ENCODE data around the gene TMUB1.

The TMUB1 gene

DNA sequence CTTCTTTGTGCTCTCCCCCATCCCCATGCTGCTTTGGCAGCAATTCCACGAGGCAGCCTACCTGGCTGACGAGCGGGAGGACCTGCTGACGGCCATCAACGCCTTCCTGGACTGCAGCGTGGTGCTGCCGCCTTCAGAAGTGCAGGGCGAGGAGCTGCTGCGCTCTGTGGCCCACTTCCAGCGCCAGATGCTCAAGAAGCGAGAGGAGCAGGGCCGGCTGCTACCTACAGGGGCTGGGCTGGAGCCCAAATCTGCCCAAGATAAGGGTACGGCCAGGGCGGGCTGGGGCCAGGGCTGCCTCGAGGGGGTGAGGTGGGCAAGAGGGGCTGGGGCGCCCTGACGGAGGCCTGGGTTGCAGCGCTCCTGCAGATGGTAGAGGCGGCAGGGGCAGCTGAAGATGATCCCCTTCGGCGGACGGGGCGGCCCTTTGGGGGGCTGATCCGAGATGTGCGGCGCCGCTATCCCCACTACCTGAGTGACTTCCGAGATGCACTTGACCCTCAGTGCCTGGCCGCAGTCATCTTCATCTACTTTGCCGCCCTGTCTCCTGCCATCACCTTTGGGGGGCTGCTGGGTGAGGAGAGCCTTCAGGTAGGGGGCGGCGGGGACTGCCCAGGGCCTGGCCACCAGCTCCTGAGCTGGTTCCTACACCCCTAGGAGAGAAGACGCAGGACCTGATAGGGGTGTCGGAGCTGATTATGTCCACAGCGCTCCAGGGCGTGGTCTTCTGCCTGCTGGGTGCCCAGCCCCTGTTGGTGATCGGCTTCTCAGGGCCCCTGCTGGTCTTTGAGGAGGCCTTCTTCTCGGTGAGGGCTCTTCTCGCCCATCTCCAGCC lies 12.0 kb downstream of the TMUB1 start:
- FAIRE-seq (no peak), DNase-seq (ENCODE audit: low spot score) (no peak)

DNA sequence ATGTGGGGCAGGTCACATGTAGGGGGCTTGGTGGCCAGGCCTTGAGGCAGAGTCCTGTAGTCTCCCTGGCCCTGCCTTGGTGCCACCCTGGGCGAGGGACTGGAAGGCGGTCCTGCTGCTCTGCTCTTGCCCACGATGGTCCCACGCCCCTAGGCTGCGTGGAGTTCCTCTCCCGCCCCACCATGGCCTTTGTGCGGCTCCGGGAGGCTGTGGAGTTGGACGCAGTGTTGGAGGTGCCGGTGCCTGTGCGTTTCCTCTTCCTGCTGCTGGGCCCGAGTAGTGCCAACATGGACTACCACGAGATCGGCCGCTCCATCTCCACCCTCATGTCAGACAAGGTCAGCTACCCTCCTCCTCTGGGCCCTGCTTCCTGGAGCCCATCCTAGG lies 12.7 kb downstream of the TMUB1 start:
- DNase-seq (ENCODE audit: low spot score): no peak
- no peak for FAIRE-seq

DNA sequence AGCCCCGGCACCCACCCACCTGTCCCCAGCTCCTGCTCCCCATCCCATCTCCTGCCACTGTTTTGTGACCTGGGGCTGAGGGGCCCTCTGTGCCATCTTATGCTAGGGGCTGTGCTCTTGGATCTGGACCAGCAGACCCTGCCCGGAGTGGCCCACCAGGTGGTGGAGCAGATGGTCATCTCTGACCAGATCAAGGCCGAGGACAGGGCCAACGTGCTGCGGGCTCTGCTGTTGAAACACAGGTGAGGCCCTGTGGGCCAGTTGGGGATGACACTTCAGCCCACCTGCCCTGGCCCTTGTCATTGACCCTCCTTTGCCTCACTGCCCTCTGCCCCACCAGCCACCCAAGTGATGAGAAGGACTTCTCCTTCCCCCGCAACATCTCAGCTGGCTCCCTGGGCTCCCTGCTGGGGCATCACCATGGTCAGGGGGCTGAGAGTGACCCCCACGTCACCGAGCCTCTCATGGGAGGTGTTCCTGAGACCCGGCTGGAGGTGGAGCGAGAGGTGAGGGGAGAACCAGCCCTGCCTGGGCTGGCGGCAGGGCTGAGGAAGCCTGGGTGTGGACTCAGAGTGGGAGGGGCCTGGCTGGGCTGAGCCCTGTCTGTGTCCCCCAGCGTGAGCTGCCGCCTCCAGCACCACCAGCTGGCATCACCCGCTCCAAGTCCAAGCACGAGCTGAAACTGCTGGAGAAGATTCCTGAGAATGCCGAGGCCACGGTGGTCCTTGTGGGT lies 13.3 kb downstream of the TMUB1 start:
- DNase-seq (ENCODE audit: low spot score): no peak
- no peak for FAIRE-seq

- FAIRE-seq (no peak), DNase-seq (ENCODE audit: low spot score) (no peak)
These were observed 15.1 kb downstream of the TMUB1 start for GRCh38 chr7:151068069-151068773.

DNA sequence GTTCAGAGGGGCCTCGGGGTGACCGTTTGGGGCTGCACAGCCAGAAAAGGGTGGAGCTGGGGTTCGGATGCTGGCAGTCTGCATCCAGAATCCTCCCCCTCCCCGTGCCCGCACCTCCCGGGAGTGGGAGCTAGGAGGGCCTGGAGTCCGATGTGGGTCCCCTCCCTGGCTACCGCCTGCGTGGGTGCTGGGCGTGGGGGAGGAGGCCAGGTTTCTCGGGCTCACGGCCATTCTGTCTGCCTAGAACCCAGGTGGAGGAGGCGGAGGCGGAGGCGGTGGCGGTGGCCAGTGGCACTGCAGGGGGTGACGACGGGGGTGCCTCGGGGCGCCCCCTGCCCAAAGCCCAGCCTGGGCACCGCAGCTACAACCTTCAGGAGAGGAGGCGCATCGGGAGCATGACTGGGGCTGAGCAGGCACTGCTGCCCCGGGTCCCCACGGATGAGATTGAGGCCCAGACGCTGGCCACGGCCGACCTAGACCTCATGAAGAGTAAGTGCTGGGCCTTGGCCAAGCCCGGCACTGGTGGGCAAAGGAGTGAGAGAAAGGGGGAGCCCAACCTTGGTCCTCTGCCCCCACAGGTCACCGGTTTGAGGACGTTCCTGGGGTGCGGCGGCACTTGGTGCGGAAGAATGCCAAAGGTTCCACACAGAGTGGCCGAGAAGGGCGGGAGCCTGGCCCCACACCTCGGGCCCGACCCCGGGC lies 16.9 kb downstream of the TMUB1 start:
- DNase-seq (ENCODE audit: low spot score) (no peak), FAIRE-seq (no peak)

DNA sequence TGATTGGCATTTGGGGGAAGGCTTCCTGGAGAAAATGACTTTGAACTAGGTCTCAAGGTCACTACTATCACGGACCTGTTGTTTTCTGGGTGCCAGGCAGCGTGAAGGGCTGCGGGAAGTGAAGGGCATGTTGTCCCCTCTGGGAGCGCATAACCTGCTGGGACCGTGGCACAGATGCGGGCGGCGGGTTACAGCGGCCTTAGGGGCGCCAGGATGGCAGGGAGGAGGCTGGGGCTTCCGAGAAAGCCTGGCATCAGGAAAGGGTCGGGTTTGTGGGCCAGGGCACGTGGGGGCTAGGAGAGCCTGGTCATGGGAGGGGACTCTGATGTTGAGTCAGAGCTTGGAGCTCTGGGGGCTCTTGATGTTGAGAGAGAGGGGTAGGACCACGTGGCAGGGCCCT lies 17.8 kb downstream of the TMUB1 start:
- FAIRE-seq: no peak
- no peak for DNase-seq (ENCODE audit: low spot score)

DNA sequence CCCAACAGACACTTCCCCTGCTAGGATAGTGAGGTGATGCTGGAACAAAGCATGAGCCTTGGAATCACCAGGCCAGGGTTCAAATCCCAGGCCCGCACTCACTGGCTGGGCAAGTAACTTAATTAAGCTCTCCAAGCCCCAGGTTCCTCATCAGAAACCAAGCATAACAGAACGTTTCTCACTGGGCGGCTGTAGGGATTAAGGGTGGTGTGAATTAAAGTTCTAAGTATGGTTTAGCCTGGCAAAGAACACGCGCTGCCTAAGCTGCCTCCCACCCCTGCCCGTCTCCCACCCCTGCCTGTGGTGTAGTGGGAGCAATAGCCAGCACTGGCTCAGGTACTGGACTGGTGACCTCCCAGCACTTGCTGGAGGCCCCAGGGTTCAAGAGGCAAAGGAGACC lies 18.3 kb downstream of the TMUB1 start:
- no peak for FAIRE-seq
- no peak for DNase-seq (ENCODE audit: low spot score)

DNA sequence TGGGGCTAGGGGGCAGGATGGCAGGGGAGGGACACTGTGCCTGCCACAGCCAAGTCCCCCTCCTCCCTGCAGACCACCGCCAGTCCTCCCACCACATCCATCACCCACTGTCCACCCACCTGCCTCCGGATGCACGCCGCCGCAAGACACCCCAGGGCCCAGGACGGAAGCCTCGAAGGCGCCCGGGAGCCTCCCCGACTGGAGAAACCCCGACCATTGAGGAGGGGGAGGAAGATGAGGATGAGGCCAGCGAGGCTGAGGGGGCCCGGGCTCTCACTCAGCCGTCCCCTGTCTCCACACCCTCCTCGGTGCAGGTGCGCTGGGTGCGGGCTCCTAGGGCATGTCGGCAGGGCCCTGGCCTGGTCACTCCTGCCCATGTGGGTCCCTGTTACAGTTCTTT lies 18.8 kb downstream of the TMUB1 start:
- FAIRE-seq: no peak

GRCh38 chr7:151063212-151063561 lies 20.1 kb downstream of the TMUB1 start:
- peak; percentile 44 for DNase-seq (ENCODE audit: low spot score)
- no peak for FAIRE-seq

More for the DNA sequence above, 18.8 kb downstream of the TMUB1 start:
- no peak for DNase-seq (ENCODE audit: low spot score)

GRCh38 chr7:151062399-151063211 lies 20.7 kb downstream of the TMUB1 start:
- FAIRE-seq (peak; percentile 64), DNase-seq (ENCODE audit: low spot score) (peak; percentile 96)

- FAIRE-seq: no peak
- no peak for DNase-seq (ENCODE audit: low spot score)
These were observed 21.2 kb downstream of the TMUB1 start for GRCh38 chr7:151062111-151062398.

DNA sequence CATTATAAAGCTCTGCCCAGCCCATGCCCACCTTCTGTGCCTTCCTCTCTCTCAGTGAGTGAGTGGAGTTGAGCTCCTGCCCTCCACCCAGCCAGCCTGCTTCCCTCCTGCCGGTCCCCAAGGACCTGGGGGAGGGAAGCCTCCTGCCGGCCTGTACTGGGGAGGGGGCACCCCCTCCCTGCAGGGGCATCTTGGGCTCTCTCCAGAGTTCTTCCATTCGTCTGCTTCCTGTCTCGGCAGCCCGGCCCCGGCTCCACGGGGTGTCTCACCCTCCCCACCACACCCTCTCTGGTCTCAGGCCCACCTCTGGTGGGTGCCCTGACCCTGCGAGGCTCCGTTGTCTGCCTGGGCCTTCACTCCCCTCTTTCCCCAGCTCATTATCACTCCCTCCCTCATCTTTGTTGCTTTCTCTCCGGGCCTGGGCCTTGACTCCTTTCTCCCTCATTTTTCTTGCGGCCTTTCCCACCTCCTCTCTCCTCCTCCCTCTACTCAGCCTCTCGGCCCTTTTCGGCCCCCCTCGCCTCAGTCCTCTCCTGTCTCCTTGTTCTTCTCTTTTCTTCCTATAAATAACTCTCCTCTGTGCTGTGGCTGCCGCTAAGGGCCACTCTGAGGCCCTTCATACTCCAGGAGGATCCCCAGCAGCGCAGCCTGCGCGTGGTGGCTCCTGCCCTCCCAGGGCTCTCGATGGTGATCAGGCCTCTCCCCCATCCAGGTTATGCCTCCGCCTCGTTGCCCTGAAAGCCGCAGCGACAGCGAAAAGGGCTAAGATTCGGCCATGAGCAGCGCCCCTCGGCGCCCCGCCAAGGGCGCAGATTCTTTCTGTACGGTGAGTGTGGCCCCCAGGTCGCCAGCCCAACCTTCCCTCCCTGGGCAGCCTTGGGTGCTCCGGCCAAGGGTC lies 21.8 kb downstream of the TMUB1 start:
- DNase-seq (ENCODE audit: low spot score) (no peak), FAIRE-seq (no peak)

GRCh38 chr7:151060416-151061212 lies 22.7 kb downstream of the TMUB1 start:
- DNase-seq (ENCODE audit: low spot score) (peak; percentile 91), FAIRE-seq (peak; percentile 64)

DNA sequence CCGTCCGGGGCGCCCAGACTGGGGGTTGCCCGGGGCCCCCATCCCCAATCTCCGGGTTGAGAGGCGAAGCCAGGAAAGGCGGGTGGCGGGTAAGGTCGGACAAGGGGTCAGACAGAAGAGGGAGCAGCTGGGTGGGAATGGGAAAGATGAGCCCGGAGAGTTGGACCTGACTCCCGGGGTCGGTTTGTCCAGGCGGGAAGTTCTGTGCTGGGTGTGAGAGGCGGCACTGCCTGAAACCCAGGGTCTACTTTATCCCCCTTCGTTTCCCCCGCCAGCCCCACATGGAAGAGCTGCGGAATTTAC lies 23.2 kb downstream of the TMUB1 start:
- no peak for DNase-seq (ENCODE audit: low spot score)
- no peak for FAIRE-seq

DNA sequence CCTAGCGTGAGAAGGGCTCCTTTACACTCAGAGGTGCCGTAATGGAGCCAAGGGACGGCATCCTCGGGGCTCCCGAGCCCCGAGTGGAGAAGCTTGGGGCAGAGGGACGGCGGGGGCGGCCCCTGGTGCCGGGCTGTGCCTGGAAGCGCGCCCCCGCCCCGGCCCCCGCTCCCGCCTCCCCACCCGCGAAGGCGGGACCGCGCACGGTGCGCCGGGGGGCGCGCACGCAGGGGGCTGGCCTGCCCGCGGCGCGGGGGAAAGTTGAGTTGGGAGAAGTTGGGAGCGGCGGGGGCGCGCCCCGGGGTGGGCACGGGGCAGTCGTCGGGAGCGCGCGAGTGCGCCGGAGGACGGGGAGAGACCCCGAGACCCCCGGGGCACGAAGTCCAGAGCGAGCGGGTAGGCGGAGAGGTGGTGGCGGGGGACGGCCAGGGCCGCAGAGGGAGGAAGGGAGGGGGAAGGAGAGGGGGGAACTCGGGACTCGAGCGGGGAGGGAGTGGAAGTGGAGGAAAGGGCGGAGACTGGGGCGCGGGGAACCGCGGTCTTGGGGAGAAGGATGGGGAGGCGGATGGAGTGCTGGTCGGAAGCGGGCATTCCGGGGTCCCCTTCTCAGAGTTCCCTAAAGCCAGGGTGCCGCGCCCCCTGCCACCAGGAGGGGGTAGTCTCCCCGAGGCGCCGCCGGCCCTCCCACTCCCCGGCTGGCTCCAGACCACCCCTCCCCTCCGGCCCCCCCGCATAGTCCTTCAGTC lies 23.8 kb downstream of the TMUB1 start, which contains the start of gene SLC4A2:
Gene SLC4A2 (plus strand): TSS at position 223 of the 746 bp plus-strand sequence. CDS start 2,399 bp downstream, outside the sequence.
- DNase-seq (ENCODE audit: low spot score): peak; percentile 46
- FAIRE-seq: no peak

DNA sequence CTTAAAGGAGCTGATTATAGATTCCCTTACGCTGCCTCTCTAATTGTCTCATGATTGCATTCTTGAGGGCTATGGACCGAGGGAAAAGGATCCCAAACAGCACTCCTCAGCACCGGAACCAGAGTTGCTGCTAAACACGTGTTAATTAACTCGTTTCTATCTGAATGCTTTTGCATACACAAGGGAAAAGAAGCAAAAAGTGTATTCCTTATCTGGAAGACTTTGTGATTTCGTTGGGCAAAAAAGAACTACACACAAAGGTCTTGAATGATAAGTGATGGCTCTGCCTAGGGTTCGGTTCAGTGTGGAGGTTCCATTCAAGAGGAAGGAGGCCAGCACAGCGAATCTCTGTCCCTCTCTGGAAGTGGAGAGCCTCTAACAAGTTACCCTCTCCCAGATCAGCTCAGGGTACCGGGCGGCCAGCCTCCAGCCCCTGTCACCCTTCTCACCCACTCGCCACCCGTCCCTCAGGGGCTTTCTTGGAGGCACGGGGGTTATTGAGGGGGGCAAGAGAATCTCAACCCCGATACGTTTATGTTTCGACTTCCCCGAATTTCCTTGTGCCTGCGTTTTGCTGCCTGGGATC lies 24.4 kb downstream of the TMUB1 start:
- DNase-seq (ENCODE audit: low spot score): peak; percentile 5
- FAIRE-seq: no peak

GRCh38 chr7:151057989-151058780 lies 25.1 kb downstream of the TMUB1 start:
- peak; percentile 99 for DNase-seq (ENCODE audit: low spot score)
- peak; percentile 93 for FAIRE-seq

Data from RCC 7860 (cell line).